ENCODE data around the gene LRRC61.
A peak's percentile ranks its signal among the peaks of the same experiment; 100 is the strongest.
"Not testable (repeated sequence)": the region's sequence is repeated elsewhere in the genome, so short reads cannot be mapped to it uniquely, and the experiment has no call there.

Gene LRRC61

DNA sequence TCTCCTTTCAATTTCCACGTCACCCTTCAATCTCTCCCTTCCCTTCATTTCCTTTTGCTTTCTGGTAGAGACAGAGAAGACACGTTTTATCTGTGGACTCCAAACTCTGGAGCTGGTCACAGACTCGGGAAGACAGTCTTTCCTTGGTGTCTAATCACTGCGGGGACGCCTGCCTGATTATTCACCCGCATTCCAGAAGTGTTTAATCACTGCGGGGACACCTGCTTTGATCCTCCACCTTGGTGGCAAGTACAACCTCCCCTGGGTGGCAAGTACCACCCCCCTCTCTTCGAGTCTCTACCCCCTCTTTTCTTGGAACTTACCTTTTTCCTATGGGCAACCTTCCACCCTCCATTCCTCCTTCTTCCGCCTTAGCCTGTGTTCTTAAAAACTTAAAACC is 15.3 kb upstream of the LRRC61 start:
- no peak for DNase-seq

DNA sequence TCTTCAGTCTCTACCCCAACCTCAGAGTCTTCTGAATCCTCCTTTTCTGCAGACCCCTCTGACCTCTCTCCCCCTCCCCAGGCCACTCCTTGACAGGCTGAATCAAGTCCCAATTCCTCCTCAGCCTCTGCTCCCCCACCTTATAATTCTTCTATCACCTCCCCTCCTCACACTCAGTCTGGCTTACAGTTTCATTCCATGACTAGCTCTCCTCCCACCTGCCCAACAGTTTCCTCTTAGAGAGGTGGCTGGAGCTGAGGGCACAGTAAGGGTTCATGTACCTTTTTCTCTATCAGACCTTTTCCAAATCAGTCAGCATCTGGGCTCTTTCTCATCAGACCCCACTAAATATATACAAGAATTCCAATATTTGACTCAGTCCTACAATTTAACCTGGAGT is 14.6 kb upstream of the LRRC61 start:
- DNase-seq, result no peak

DNA sequence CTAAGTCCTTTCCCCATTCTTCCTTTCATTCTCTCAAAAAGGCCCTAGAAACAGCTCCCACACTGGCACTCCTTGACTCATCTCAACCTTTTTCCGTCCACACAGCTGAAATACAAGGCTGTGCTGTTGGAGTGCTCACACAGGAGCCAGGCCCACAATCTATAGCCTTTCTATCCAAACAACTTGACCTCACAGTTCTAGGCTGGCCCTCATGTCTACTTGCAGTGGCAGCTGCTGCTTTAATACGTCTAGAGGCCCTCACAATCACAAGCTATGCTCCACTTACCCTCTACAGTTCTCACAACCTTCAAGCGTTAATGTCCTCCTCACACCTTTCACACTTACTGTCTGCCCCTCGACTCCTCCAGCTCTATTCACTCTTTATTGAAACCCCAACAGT is 12.0 kb upstream of the LRRC61 start:
- DNase-seq, result peak; percentile 13

DNA sequence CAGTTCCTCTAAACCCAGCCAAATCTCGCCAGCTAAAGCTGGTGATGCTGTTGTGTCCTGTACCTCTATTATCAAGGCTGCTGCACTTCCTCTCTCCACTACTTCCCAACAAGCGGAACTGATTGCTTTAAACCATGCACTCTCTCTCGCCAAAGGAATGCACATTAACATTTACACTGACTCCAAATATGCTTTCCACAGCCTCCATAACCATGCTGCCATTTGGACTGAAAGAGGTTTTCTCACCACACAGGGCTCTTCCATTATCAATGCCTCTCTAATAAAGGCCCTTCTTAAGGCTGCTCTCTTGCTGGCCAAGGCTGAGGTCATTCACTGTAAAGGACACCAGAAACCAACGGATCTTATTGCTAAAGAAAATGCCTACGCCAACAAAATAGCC is 11.4 kb upstream of the LRRC61 start:
- DNase-seq, result peak; percentile 25

DNA sequence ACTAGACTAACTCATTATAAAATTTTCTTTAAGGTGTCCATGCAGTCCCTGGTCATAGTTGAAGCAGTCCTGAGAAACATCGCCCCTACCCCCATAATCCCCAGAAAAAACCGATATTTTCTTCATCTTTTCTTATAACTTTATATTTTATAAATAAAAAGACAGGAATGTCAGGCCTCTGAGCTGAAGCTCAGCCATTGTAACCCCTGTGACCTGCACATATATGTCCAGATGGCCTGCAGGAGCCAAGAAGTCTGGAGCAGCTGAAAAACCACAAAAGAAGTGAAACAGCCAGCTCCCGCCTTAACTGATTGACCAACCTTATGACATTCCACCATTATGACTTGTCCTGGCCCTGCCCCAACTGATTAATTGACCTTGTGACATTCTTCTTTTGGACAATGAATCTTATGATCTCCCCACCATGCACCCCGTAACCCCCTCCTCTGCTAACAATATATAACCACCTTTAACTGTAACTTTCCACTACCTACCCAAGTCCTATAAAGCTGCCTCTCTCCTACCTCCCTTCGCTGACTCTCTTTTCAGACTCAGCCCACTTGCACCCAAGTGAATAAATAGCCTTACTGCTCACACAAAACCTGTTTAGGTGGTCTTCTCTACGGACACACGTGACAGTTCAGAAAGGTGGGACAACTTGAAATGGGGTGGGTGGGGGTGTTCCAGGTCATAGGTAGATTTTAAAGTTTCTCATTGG is 10.3 kb upstream of the LRRC61 start:
- DNase-seq, result not testable (repeated sequence)

DNA sequence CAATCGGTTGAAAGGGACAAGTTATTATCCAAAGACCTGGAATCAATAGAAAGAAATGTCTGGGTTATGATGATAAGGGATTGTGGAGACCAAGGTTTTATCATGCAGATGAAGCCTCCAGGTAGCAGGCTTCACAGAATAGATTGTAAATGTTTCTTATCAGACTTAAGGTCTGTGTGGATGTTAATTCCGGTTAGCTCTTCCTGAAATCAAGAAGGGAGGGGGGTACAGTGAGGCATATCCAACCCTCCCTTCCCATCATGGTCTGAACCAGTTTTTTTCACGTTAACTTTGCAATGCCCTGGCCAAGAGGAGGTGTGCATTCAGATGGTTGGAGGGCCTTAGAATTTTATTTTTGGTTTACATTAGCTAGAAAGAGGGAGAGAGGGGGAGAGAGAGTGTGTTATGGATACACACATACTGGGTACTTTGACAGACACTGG is 9.8 kb upstream of the LRRC61 start:
- no peak for DNase-seq

DNA sequence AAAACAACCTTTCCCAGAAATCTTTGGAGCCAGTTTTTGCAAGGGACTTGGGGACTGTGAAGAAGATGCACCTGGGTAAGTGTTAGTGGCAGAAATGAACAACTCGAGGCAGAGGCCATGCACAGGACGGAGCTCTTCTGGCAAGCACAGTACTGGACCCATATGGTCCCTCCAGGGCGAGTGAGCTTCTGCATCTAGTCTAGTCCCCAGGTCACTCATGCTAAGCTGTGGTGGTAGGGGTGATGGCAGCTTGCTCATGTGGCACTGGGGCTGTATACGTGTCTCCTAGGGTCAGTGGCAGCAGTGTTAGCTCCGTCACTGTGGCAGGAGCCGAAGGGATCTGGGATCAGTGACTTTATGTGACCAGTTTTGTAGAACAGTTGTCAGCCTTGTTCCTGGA is 9.3 kb upstream of the LRRC61 start:
- DNase-seq, result no peak

DNA sequence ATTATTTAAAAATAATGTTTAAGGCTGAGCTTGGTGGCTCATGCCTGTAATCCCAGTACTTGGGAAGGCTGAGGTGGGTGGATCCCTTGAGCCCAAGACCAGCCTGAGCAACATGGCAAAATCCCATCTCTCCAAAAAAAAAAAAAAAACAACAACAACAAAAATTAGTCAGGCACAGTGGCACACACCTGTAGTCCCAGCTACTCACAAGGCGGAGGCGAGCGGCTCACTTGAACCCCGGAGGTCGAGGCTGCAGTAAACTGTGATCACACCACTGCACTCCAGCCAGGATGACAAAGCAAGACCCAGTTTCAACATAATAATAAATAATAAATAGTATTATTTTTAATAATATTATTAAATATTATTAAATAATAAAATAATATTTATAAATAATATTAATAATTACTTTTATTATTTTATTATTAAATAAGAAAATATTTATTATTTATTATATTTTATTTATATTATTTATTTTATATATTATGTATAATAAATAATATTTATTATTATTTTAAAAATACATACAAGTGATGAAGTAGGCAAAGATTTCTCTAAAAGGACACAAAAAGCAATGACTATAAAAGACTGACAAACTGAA is 8.4 kb upstream of the LRRC61 start:
- DNase-seq, result no peak

DNA sequence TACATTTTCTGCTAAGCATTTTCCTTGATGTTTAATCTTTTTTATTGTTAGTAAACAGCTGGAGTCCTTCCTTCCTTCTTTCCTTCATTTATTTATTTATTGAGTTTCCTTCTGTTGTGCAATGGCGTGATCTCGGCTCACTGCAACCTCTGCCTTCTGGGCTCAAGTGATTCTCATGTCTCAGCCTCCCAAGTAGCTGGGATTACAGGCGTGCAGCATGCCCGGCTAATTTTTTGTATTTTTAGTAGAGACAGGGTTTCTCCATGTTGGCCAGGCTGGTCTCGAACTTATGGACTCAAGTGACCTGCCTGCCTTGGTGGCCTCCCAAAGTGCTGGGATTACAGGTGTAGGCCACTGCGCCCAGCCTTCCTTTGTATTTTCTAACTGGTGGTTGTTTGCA is 6.2 kb upstream of the LRRC61 start:
- DNase-seq, result not testable (repeated sequence)

DNA sequence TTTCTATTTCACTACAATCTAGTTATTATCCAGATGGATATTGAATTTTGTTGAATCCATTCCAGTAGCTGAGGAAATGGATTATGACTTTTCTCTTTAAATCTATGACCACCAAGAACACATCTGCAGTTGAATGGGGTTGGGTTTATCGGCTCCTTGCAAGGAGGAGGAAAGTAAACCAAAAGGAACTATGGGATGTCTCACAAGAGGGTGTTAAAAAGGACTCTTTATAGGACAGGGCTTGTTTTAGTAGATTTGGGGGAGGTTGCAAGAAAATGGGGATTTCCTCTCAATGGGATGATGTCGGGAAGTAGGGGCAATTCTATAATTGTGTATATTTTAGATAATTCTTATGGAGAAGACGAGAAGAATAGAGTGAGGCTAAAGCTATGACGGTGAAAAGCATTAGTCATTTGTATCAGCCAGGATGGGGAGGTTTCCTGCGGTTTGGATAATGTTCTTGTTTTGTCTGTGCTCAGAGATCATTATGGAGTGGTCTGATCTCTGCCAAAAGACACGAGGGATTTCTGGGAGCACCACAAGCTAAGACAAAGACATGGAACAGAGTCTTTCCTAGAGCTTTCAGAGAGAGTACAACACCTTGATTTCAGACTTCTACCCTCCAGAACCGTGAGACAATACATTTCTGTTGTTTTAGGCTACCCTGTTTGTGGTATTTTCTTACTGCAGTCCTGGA is 5.3 kb upstream of the LRRC61 start:
- no peak for DNase-seq

DNA sequence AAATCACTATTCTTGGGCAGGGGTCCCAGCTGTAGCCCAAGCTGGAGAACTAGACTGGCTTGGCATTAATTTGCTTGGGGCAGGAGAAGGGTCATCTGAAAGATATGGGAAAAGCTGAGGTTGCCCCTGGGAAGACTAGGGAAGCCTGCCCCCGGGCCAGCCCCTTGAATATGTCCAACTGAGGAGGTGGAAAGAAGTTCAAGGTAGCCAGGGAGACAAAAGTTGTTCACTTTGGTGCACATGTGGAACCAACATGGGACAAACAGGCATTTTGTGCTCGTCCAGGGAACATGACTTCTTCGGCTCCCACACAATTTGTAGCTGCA is 1.4 kb upstream of the LRRC61 start:
- DNase-seq, result peak; percentile 27

DNA sequence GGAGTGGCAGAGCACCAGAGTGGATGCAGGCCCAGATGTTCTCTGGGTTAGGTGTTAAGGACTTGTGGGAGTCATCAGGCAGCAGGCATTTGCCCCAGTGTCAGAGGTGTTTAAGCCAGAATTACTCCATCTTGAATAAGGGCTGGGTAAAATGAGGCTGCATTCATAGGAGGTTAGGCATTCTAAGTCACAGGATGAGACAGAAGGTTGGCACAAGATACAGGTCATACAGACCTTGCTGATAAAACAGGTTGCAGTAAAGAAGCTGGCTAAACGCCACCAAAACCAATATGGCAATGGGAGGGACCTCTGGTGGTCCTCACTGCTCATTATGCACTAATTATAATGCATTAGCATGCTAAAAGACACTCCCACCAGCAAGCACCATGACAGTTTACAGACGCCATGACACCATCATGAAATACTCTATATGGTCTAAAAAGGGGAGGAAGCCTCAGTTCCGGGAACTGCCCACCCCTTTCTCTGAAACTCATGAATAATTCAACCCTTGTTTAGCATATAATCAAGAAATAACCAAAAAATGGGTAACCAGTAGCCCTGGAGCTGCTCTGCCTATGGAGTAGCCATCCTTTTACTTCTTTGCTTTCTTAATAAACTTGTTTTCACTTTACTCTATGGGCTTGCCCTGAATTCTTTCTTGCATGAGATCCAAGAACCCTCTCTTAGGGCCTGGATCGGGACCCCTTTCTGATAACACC is 882 bp upstream of the LRRC61 start:
- DNase-seq, result no peak

DNA sequence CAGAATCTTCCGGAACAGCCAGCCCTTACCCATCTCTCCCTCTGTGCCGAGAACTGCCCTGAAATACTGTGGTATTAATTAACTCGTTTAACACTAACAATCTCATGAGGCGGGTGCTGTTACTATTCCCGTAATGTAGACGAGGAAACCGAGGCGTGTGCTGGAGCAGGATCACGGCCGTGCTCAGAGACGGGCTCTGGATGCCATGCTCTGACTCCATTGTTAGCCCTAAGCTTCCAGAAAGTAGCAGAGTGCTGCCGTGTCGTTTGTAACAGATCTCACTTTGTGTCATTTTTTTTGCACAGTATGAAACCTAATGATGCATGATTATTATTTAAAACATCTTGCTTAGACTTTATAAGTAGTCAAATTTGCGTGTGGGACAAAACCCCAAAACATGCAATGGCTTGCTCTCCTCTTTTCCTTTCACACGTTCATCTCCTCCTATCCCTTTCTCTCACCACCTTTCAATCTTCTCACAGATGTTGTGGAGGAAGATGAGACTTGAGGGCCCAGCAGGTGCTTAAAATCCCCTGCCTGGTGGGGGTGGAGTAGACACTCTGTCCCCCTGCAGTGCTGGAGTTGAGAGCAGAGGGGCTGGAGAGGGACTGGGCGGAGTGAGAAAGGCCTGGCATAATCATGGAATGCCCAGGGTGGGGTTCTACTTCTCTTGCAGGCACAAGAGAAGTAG is 672 bp downstream of the LRRC61 start:
- DNase-seq, result no peak

DNA sequence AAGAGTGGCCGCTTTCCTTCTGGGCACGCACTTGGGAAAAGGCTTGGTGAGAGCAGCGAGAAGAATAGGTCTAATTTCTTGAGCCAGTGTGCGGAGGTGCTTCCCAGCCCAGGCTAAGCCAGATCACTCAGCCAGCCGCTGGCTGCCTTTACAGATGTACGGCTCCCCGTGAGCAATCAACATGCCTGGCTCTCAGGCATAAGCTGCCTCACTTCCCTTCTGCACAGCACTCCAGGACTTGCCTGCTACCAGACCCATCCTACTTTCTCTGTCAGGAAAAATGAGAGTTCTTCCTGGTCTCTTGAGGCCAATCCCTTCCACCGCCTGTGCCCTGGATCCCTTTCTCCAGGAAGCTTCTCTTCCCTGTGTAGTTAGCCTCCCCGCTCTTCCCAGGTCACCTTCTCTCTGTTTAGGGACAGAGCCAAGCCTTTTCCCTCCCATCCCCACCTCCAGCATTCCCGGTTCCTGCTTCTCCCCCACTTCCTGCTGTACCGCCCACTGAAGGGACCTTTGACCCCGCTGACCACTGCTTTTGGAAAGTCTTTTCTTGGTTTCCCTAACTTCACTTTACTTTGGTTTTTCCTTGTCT is 1.3 kb downstream of the LRRC61 start:
- DNase-seq, result peak; percentile 44

DNA sequence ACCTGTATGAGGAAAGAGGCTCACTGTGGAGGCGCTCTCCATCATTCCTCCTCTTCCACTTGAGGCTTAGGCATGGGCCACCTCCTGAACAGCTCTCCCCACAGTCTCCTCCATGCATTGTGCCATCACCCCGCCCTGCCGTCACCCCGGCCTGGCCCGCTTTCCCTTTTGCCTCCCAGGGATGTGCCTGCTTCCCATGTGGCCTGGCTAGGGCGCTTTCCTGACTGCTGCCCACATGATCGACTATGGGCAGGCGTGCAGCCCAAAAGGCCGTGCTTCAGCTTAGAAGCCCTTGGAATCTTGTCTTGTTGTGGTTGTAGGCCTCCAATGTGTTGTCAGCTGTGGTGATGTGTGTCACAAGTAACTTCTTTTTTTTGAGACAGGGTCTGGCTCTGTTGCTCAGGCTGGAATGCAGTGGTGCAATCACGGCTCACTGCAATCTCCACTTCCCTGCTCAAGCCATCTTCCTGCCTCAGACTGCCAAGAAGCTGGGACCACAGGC is 2.0 kb downstream of the LRRC61 start:
- DNase-seq, result peak; percentile 29

DNA sequence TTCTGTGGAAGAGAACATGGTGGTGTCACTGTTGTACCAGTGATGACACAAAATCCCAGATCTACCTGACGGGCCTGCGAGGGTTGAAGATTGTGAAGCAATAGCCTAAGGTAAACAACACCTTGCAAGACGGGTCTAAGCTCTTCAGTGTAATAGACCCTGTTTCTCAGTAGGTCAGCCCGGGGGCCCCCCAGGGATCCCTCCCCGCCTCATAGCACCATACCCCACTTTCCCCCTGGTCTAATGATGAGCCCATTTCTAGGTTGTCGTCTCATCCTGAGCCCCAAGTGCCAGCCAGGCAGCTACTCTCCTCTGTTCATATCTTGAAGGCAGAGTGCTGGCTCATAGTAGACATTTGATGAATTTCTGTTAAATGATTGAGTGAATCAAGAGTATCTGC is 2.7 kb downstream of the LRRC61 start:
- no peak for DNase-seq

DNA sequence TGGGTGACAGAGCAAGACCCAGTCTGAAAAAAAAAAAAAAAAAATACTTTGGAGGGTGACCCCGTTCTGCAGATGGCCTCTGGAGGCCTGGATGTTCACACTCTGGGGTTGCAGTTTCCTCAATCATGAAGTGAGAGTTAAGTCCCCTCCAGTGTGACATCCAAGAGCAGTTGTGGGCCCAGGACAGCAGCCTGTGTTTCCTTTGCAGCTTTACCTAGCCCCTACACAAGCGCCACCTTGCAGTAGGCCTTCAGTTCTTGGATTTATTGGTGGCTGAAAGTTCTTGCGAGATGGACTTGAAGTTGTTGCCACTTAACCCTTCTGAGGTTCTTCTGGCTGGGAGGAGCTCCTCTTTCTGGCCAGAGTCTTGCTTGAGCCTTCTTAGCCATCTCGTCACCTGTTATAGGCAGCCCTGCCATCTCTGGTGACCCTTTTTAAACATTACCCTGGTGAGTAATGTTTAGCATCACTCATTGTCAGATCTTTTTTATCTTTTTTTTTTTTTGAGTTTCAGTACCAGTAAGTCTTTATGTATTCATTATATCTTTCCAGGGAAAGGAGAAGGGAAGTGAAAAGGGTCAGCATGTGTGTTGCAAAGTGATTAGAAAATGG is 3.6 kb downstream of the LRRC61 start:
- DNase-seq, result no peak

DNA sequence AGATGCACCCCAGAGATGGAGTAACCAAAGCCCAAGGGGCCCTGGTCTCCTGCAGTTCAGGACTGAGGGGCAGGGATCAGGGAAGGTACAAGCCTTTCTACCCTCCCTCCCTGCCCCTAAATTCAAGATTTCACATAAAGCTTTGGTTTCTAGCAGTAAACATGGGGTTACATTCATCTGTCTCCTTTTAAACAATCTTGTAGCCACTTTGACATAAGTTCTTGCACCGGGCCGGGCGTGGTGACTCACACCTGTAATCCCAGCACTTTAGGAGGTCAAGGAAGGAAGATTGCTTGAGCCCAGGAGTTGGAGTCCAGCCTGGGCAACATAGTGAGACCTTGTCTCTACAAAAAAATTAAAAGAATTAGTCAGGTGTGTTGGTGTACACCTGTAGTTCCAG is 4.2 kb downstream of the LRRC61 start:
- no peak for DNase-seq

DNA sequence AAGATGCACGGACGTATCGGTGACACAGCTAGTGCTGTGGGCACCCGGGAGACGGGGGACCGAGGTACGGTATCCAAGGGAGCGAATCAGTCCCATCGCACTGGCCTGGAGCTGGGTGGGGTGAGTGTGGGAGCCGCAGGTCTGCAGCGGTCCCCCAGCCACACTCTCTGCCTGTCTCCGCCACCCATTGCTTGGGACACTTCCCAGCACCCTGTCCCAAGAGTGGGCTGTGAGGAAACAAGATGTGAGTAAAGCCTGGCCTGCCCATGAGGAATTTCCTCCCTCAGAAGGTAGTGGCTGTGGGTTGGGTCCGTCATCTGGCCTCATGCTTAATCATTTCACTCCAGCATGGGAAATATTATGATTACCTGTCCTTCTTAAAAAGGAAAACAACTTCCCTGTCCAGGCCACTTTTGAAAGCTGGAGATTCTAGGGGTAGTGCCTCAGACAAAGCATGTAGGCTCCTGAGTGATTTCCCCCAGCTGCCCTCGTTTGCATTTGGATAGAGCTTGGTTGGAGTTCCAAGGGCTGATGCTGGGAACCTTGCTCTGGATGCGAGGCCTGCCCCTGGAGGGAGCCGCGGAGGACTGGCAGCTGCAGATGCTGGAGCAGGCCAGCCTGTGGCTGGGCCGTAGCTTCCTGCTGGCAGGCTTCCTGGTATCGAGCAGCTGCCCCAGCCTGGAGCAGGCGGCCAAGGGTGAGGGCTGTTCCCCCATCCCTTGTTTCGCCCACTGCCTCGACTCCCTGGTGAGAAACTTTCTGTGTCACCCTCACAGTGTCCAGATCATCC is 6.4 kb downstream of the LRRC61 start:
- DNase-seq, result peak; percentile 60

DNA sequence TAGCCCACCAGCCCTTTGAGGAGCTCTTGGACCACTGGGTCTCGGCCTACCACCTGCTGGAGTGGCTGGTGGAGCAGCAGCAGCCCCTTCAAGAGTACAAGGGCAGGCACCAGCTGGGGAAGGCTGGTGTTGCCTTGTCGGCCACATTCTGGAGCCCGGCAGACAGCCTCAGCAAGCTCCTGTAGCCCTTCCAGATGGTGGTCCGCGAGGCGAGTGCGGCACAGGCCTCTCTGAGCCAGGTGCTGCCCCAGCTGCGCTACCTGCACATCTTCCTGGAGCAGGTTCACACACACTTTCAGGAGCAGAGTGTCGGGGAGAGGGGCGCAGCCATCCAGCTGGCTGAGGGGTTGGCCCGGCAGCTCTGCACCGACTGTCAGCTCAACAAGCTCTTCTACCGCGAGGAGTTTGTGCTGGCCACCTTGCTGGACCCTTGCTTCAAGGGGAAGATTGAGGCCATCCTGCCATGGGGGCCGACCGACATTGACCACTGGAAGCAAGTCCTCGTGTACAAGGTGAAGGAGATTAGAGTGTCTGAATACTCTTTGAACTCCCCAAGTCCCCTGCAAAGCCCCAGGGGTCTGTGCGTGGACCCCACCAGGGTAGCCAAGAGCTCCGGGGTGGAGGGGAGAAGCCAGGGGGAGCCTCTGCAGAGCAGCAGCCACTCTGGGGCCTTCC is 7.2 kb downstream of the LRRC61 start:
- DNase-seq, result peak; percentile 48

Measured in right forelimb (tissue), 1 donor.